Sigmoid colon (tissue), 7 donors: Measurements from ENCODE around the gene GCGR. TPM values are rescaled to one million over a fixed set of nuclear protein-coding genes. Genes with fewer than 3 reads are reported as not detected.
"Not testable (repeated sequence)": the region's sequence is repeated elsewhere in the genome, so short reads cannot be mapped to it uniquely, and the experiment has no call there.

Experiments used
- DNase-seq: peaks from one replicate; pipeline ENCODE4 v3.0.0-alpha.2; 2019
- H3K27ac ChIP-seq, 4 donors: fragments of 200-600 bp; sonication (generic); one replicate each; pipeline ENCODE4 v1.5.1; 2016 to 2019; ENCODE audit warnings: mild to moderate bottlenecking in 1 of 4
- H3K27me3 ChIP-seq, 3 donors: fragments of 200-600 bp; sonication (generic); one replicate each; pipeline ENCODE4 v1.5.1; 2019; ENCODE audit warnings: mild to moderate bottlenecking in 1 of 3
- H3K36me3 ChIP-seq, 4 donors: fragments of 200-600 bp; sonication (generic); one replicate each; pipeline ENCODE4 v1.5.1; 2016 to 2019
- H3K4me1 ChIP-seq, 4 donors: fragments of 200-600 bp; sonication (generic); one replicate each; pipeline ENCODE4 v1.5.1; 2017 to 2019
- H3K4me3 ChIP-seq, 4 donors: fragments of 200-600 bp; sonication (generic); one replicate each; pipeline ENCODE4 v1.5.1; 2017 to 2019; ENCODE audit warnings: mild to moderate bottlenecking in 2 of 4, moderate library complexity in 1 of 4
- H3K9me3 ChIP-seq, 4 donors: fragments of 200-600 bp in 3 of 4; sonication (generic) in 3 of 4; one replicate each; pipeline versions ENCODE4 v1.5.1 to v1.6.1; 2013 to 2019
- CTCF ChIP-seq, 4 experiments: fragments of 450-650 bp in 3 of 4; fragments of 200-600 bp in 1 of 4; IDR thresholded peaks; one replicate each; pipeline ENCODE4 v1.5.1; 2016 to 2019; ENCODE audit warnings: antibody characterized with exemption in 4 of 4, mild to moderate bottlenecking in 3 of 4, moderate library complexity in 2 of 4
- EP300 ChIP-seq, 4 donors: sonication (generic); formaldehyde crosslinking; IDR thresholded peaks; one replicate each; pipeline ENCODE4 v1.6.1; 2017; ENCODE audit warnings: antibody characterized with exemption in 4 of 4
- POLR2A ChIP-seq, 2 donors: fragments of 450-650 bp; IDR thresholded peaks; one replicate each; pipeline ENCODE4 v1.6.1; 2016; ENCODE audit warnings: antibody characterized with exemption in 2 of 2, mild to moderate bottlenecking in 2 of 2, moderate library complexity in 2 of 2
- POLR2AphosphoS5 ChIP-seq, 4 donors: sonication (generic); formaldehyde crosslinking; IDR thresholded peaks; one replicate each; pipeline ENCODE4 v1.6.1; 2017; ENCODE audit warnings: antibody characterized with exemption in 4 of 4
- WGBS, 2 donors: extraction: QIAGEN DNeasy Blood & Tissue Kit; methylation state at CpG; one replicate each; pipeline ENCODE4 v1.1.7; 2013; 5-methylcytosine and 5-hydroxymethylcytosine counted together
- intact Hi-C: fragments of 100-400 bp; cut with DNase I; formaldehyde crosslinking; loops from one replicate; pipeline ENCODE4 v1.15.1; 2023
- polyA plus RNA-seq, 3 donors: library from polyadenylated mRNA; stranded (reverse); fragments of 200-250 nt; gene quantifications; one replicate each; pipeline ENCODE4 v1.2.3, GENCODE V29; 2013
- total RNA-seq, 4 donors: library from RNA; depleted of rRNA; stranded (reverse); fragments of >200 nt; gene quantifications; one replicate each; pipeline ENCODE4 v1.1.0, GENCODE V29; 2016
- donor health status: healthy with polysubstance abuse.
- donor health status: Bipolar disorder and iron deficiency.
- donor health status: healthy.

Gene GCGR
- total and polyA plus RNA-seq, 7 donors = 0.27 to 1.4 (median 0.96) TPM; not detected in 2

- intact Hi-C loops = no loop called here
- no peak for DNase-seq
- TF ChIP-seq CTCF (IDR thresholded peaks at IDR 0.05) (no peak), POLR2AphosphoS5 (IDR thresholded peaks at IDR 0.05) (no peak), EP300 (IDR thresholded peaks at IDR 0.05) (no peak), POLR2A (IDR thresholded peaks at IDR 0.05) (no peak)
- WGBS, 2 donors = 58 to 67% methylated on average over 17 of the region's 17 CpGs
- Histone ChIP-seq H3K27ac (no peak overlapping the region), H3K36me3 (peaks cover 2 to 13% (median 9%) of the 10 kb centered on the region in 4 donors), H3K9me3 (no peaks in the 10 kb centered on the region), H3K4me3 (no peak overlapping the region), H3K4me1 (peaks cover 0 to 5% (median 4%) of the 10 kb centered on the region in 4 donors), H3K27me3 (no peaks in the 10 kb centered on the region)
Observed at GRCh38 chr17:81838753-81839255, 34.9 kb downstream of the GCGR start.

GRCh38 chr17:81839301-81839700 is 35.4 kb downstream of the GCGR start:
- H3K4me1 ChIP-seq = peaks cover 0 to under 1% (median 0%) of the 10 kb centered on the region in 4 donors
- H3K27ac ChIP-seq = no peak overlapping the region
- DNase-seq = no peak
- no peaks in the 10 kb centered on the region for H3K9me3 ChIP-seq
- H3K36me3 ChIP-seq = peaks cover 7 to 17% (median 14%) of the 10 kb centered on the region in 4 donors
- H3K4me3 ChIP-seq = no peak overlapping the region
- intact Hi-C loops = no loop called here
- no peak for TF ChIP-seq CTCF (IDR thresholded peaks at IDR 0.05)
- no peak for TF ChIP-seq POLR2AphosphoS5 (IDR thresholded peaks at IDR 0.05)
- no peak for TF ChIP-seq POLR2A (IDR thresholded peaks at IDR 0.05)
- TF ChIP-seq EP300 (IDR thresholded peaks at IDR 0.05) = no peak
- WGBS, 2 donors = 83 to 85% methylated on average over 15 of the region's 15 CpGs
- H3K27me3 ChIP-seq = no peaks in the 10 kb centered on the region

- intact Hi-C loops, H3K4me3 ChIP-seq, H3K27me3 ChIP-seq, H3K27ac ChIP-seq, H3K4me1 ChIP-seq, H3K9me3 ChIP-seq, DNase-seq: not testable (repeated sequence)
- H3K36me3 ChIP-seq = peaks cover 13 to 24% (median 21%) of the 10 kb centered on the region in 4 donors
- 96 to 97% methylated on average over 5 of the region's 5 CpGs for whole genome bisulfite sequencing, 2 donors
Observed at GRCh38 chr17:81840059-81840458, 36.1 kb downstream of the GCGR start.

GRCh38 chr17:81840826-81841778 is 37.2 kb downstream of the GCGR start:
- intact Hi-C loops = no loop called here
- no peaks in the 10 kb centered on the region for H3K9me3 ChIP-seq
- TF ChIP-seq POLR2A (IDR thresholded peaks at IDR 0.05) (no peak), POLR2AphosphoS5 (IDR thresholded peaks at IDR 0.05) (no peak), EP300 (IDR thresholded peaks at IDR 0.05) (no peak), CTCF (IDR thresholded peaks at IDR 0.05) (no peak)
- no peak overlapping the region for H3K4me3 ChIP-seq
- no peak overlapping the region for H3K27ac ChIP-seq
- DNase-seq = no peak
- H3K36me3 ChIP-seq = peaks cover 24 to 35% (median 32%) of the 10 kb centered on the region in 4 donors
- no peaks in the 10 kb centered on the region for H3K4me1 ChIP-seq
- 85 to 86% methylated on average over 40 of the region's 40 CpGs for WGBS, 2 donors
- no peaks in the 10 kb centered on the region for H3K27me3 ChIP-seq

GRCh38 chr17:81841866-81842265 is 37.9 kb downstream of the GCGR start:
- intact Hi-C loops = no loop called here
- DNase-seq = no peak
- Histone ChIP-seq H3K4me1 (no peaks in the 10 kb centered on the region), H3K9me3 (no peaks in the 10 kb centered on the region), H3K27me3 (no peaks in the 10 kb centered on the region), H3K36me3 (peaks cover 31 to 41% (median 38%) of the 10 kb centered on the region in 4 donors), H3K27ac (no peak overlapping the region), H3K4me3 (no peak overlapping the region)
- 52 to 77% methylated on average over 15 of the region's 15 CpGs for WGBS, 2 donors
- no peak for TF ChIP-seq CTCF (IDR thresholded peaks at IDR 0.05)
- no peak for TF ChIP-seq EP300 (IDR thresholded peaks at IDR 0.05)
